Neural cell (in vitro differentiated cells): Measurements from ENCODE around the gene ARFGAP3. TPM values are rescaled to one million over a fixed set of nuclear protein-coding genes. Genes with fewer than 3 reads are reported as not detected.

Experiments
- H2AFZ ChIP-seq: fragments of 200-600, 300-800 bp; sonication (generic), shearing (Covaris generic); 2 replicates; pipeline ENCODE4 v1.6.0; 2014; ENCODE audit warnings: low read depth, mild to moderate bottlenecking, antibody characterized with exemption, low read length, moderate library complexity
- H3F3A ChIP-seq: fragments of 200-600 bp; shearing (Covaris generic); 2 replicates; pipeline ENCODE4 v1.6.1; 2016; ENCODE audit warnings: mild to moderate bottlenecking, moderate library complexity, mixed read lengths, antibody characterized with exemption, low read length; ENCODE audit not compliant: insufficient read depth, poor library complexity, severe bottlenecking
- H3K27ac ChIP-seq: fragments of 200-600, 300-800 bp; sonication (generic), shearing (Covaris generic); 2 replicates; pipeline ENCODE4 v1.5.1; 2014; ENCODE audit warnings: mild to moderate bottlenecking, low read length, moderate library complexity
- H3K27me3 ChIP-seq: fragments of 300-800, 200-600 bp; sonication (generic), shearing (Covaris generic); 2 replicates; pipeline ENCODE4 v1.6.0; 2014; ENCODE audit warnings: mild to moderate bottlenecking, low read depth, low read length, moderate library complexity; ENCODE audit not compliant: insufficient read depth
- H3K36me3 ChIP-seq: fragments of 300-800, 200-600 bp; sonication (generic), shearing (Covaris generic); 2 replicates; pipeline ENCODE4 v1.5.1; 2014; ENCODE audit warnings: mild to moderate bottlenecking, antibody characterized with exemption, low read length, moderate library complexity; ENCODE audit not compliant: insufficient read depth
- H3K4me2 ChIP-seq: fragments of 300-800, 200-600 bp; sonication (generic), shearing (Covaris generic); 2 replicates; pipeline ENCODE4 v1.6.0; 2014; ENCODE audit warnings: mild to moderate bottlenecking, low read length
- H3K4me3 ChIP-seq: fragments of 300-800, 200-600 bp; sonication (generic), shearing (Covaris generic); 2 replicates; pipeline ENCODE4 v1.5.1; 2014; ENCODE audit warnings: mild to moderate bottlenecking, low read length, moderate library complexity
- H3K79me2 ChIP-seq: fragments of 200-600 bp; shearing (Covaris generic); replicated peaks from 2 replicates; pipeline ENCODE4 v1.6.0; 2014; ENCODE audit warnings: mild to moderate bottlenecking, low read length, moderate library complexity; ENCODE audit not compliant: insufficient read depth
- H3K9ac ChIP-seq: fragments of 300-800, 200-600 bp; sonication (generic), shearing (Covaris generic); 2 replicates; pipeline ENCODE4 v1.6.1; 2016; ENCODE audit warnings: mild to moderate bottlenecking, low read length, mixed read lengths
- H3K9me2 ChIP-seq: fragments of 200-600 bp; shearing (Covaris generic); 2 replicates; pipeline ENCODE4 v1.6.1; 2016; ENCODE audit warnings: mild to moderate bottlenecking, low read length, mixed read lengths; ENCODE audit not compliant: insufficient read depth
- H3K9me3 ChIP-seq: fragments of 200-600, 300-800 bp; sonication (generic), shearing (Covaris generic); 2 replicates; pipeline ENCODE4 v1.6.1; 2016; ENCODE audit warnings: mild to moderate bottlenecking, mixed run types, low read length, moderate library complexity, mixed read lengths
- H4K20me1 ChIP-seq: fragments of 200-600 bp; shearing (Covaris generic); 2 replicates; pipeline ENCODE4 v1.6.1; 2016; ENCODE audit warnings: mild to moderate bottlenecking, mixed run types; ENCODE audit not compliant: insufficient read depth
- CTCF ChIP-seq: fragments of 450-650 bp; IDR thresholded peaks from 2 replicates; pipeline ENCODE4 v1.5.1; 2014; ENCODE audit warnings: antibody characterized with exemption, mild to moderate bottlenecking, moderate library complexity; ENCODE audit not compliant: poor library complexity, severe bottlenecking
- EP300 ChIP-seq: fragments of 450-650 bp; conservative IDR thresholded peaks from 2 replicates; pipeline ENCODE4 v1.6.1; 2014; ENCODE audit warnings: antibody characterized with exemption, mild to moderate bottlenecking, moderate library complexity; ENCODE audit not compliant: poor library complexity, severe bottlenecking
- EZH2 ChIP-seq: fragments of 200-600, 300-800 bp; shearing (Covaris generic), sonication (generic); IDR thresholded peaks from 2 replicates; pipeline ENCODE4 v1.6.1; 2014; ENCODE audit warnings: antibody characterized with exemption, low read length, borderline replicate concordance, mild to moderate bottlenecking; ENCODE audit not compliant: insufficient read depth, poor library complexity, severe bottlenecking
- MXI1 ChIP-seq: fragments of 450-650 bp; conservative IDR thresholded peaks from 2 replicates; pipeline ENCODE4 v1.6.1; 2014; ENCODE audit warnings: antibody characterized with exemption, mild to moderate bottlenecking; ENCODE audit not compliant: poor library complexity, severe bottlenecking
- POLR2AphosphoS5 ChIP-seq: IDR thresholded peaks from 2 replicates; pipeline ENCODE4 v1.6.1; 2012
- RAD21 ChIP-seq: fragments of 450-650 bp; conservative IDR thresholded peaks from 2 replicates; pipeline ENCODE4 v1.6.1; 2014; ENCODE audit warnings: antibody characterized with exemption, mild to moderate bottlenecking, moderate library complexity
- SMC3 ChIP-seq: fragments of 450-650 bp; conservative IDR thresholded peaks from 2 replicates; pipeline ENCODE4 v1.6.1; 2014; ENCODE audit warnings: antibody characterized with exemption, mild to moderate bottlenecking, moderate library complexity; ENCODE audit not compliant: poor library complexity
- TAF1 ChIP-seq: IDR thresholded peaks from 2 replicates; pipeline ENCODE4 v1.6.1; 2012; ENCODE audit warnings: low read depth
- polyA plus RNA-seq: library from polyadenylated mRNA; depleted of rRNA; stranded (reverse); fragments of >200 nt; gene quantifications from 2 replicates; pipeline ENCODE4 v1.2.3, GENCODE V29; 2014
- TF ChIP-seq, protein P1 (sequence below): IDR thresholded peaks from 2 replicates; pipeline ENCODE4 v1.6.1; 2012; ENCODE audit warnings: borderline replicate concordance

The ARFGAP3 gene
- polyA plus RNA-seq, 1 donor from 2014 or later, result 80.7 TPM

GRCh38 chr22:42877158-42877557 is 20.1 kb upstream of the ARFGAP3 start:
- Histone ChIP-seq H3K27me3 (no peaks in the 10 kb centered on the region), H3F3A (no peaks in the 10 kb centered on the region), H3K79me2 (no peaks in the 10 kb centered on the region), H3K4me3 (no peak overlapping the region), H3K36me3 (no peaks in the 10 kb centered on the region), H3K4me2 (no peak overlapping the region), H4K20me1 (no peaks in the 10 kb centered on the region), H2AFZ (no peak overlapping the region), H3K9ac (no peak overlapping the region), H3K27ac (no peak overlapping the region), H3K9me3 (no peaks in the 10 kb centered on the region), H3K9me2 (no peaks in the 10 kb centered on the region)
- TF ChIP-seq MXI1, result no peak
- TF ChIP-seq SMC3, result no peak
- TF ChIP-seq CTCF, result no peak
- no peak for TF ChIP-seq POLR2AphosphoS5
- no peak for TF ChIP-seq EP300
- TF ChIP-seq EZH2, result no peak
- no peak for TF ChIP-seq TAF1
- no peak for TF ChIP-seq RAD21
- TF ChIP-seq, protein P1, sequence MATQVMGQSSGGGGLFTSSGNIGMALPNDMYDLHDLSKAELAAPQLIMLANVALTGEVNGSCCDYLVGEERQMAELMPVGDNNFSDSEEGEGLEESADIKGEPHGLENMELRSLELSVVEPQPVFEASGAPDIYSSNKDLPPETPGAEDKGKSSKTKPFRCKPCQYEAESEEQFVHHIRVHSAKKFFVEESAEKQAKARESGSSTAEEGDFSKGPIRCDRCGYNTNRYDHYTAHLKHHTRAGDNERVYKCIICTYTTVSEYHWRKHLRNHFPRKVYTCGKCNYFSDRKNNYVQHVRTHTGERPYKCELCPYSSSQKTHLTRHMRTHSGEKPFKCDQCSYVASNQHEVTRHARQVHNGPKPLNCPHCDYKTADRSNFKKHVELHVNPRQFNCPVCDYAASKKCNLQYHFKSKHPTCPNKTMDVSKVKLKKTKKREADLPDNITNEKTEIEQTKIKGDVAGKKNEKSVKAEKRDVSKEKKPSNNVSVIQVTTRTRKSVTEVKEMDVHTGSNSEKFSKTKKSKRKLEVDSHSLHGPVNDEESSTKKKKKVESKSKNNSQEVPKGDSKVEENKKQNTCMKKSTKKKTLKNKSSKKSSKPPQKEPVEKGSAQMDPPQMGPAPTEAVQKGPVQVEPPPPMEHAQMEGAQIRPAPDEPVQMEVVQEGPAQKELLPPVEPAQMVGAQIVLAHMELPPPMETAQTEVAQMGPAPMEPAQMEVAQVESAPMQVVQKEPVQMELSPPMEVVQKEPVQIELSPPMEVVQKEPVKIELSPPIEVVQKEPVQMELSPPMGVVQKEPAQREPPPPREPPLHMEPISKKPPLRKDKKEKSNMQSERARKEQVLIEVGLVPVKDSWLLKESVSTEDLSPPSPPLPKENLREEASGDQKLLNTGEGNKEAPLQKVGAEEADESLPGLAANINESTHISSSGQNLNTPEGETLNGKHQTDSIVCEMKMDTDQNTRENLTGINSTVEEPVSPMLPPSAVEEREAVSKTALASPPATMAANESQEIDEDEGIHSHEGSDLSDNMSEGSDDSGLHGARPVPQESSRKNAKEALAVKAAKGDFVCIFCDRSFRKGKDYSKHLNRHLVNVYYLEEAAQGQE, result no peak

GRCh38 chr22:42876041-42876440 is 19.0 kb upstream of the ARFGAP3 start:
- no peak overlapping the region for H2AFZ ChIP-seq
- H3K4me2 ChIP-seq, result no peak overlapping the region
- no peaks in the 10 kb centered on the region for H3K9me2 ChIP-seq
- H3K27me3 ChIP-seq, result no peaks in the 10 kb centered on the region
- no peaks in the 10 kb centered on the region for H4K20me1 ChIP-seq
- no peak overlapping the region for H3K27ac ChIP-seq
- no peaks in the 10 kb centered on the region for H3F3A ChIP-seq
- no peaks in the 10 kb centered on the region for H3K79me2 ChIP-seq
- H3K4me3 ChIP-seq, result no peak overlapping the region
- H3K36me3 ChIP-seq, result no peaks in the 10 kb centered on the region
- H3K9ac ChIP-seq, result no peak overlapping the region
- TF ChIP-seq EZH2, result no peak
- no peak for TF ChIP-seq TAF1
- TF ChIP-seq, protein P1, result no peak
- no peak for TF ChIP-seq POLR2AphosphoS5
- no peak for TF ChIP-seq EP300
- TF ChIP-seq SMC3, result no peak
- TF ChIP-seq MXI1, result no peak
- no peak for TF ChIP-seq CTCF
- TF ChIP-seq RAD21, result no peak
- no peaks in the 10 kb centered on the region for H3K9me3 ChIP-seq
